T-helper 2 cell treated with Interferon-gamma antibody and Interleukin-4, amounts not matched to agents 5 μg/mL and 100 μg/mL, for 36 hours (primary cell): ENCODE results near the gene DXO.
"Not testable (repeated sequence)": the region's sequence is repeated elsewhere in the genome, so short reads cannot be mapped to it uniquely, and the experiment has no call there.

Source experiments
- DNase-seq: peaks from one replicate; pipeline ENCODE4 v3.0.0; 2021; ENCODE audit warnings: low spot score
- H3K27ac Mint-ChIP-seq: one replicate; pipeline ENCODE4 v1.8.0; 2021; ENCODE audit warnings: mild to moderate bottlenecking, mixed read lengths
- H3K27me3 Mint-ChIP-seq: one replicate; pipeline ENCODE4 v1.8.0; 2021; ENCODE audit warnings: low read depth, mixed read lengths
- H3K36me3 Mint-ChIP-seq: one replicate; pipeline ENCODE4 v1.8.0; 2021; ENCODE audit warnings: low read depth, mixed read lengths
- H3K4me1 Mint-ChIP-seq: one replicate; pipeline ENCODE4 v1.8.0; 2021; ENCODE audit warnings: low read depth, mixed read lengths
- H3K4me3 Mint-ChIP-seq: one replicate; pipeline ENCODE4 v1.8.0; 2022; ENCODE audit warnings: mild to moderate bottlenecking, moderate library complexity, mixed read lengths
- H3K9me3 Mint-ChIP-seq: one replicate; pipeline ENCODE4 v1.8.0; 2021; ENCODE audit warnings: mixed read lengths

Gene DXO

GRCh38 chr6:32002546-32003268 lies 30.8 kb upstream of the DXO start:
- DNase-seq, H3K36me3 Mint-ChIP-seq, H3K4me1 Mint-ChIP-seq, H3K27me3 Mint-ChIP-seq, H3K9me3 Mint-ChIP-seq, H3K27ac Mint-ChIP-seq, H3K4me3 Mint-ChIP-seq: not testable (repeated sequence)

GRCh38 chr6:31996385-31996784 lies 24.4 kb upstream of the DXO start:
- not testable (repeated sequence) for H3K27ac Mint-ChIP-seq, H3K36me3 Mint-ChIP-seq, H3K9me3 Mint-ChIP-seq, H3K27me3 Mint-ChIP-seq, H3K4me3 Mint-ChIP-seq, H3K4me1 Mint-ChIP-seq, DNase-seq

GRCh38 chr6:31994421-31994820 lies 22.5 kb upstream of the DXO start:
- H3K4me3 Mint-ChIP-seq, H3K9me3 Mint-ChIP-seq, H3K27ac Mint-ChIP-seq, DNase-seq, H3K4me1 Mint-ChIP-seq, H3K27me3 Mint-ChIP-seq, H3K36me3 Mint-ChIP-seq: not testable (repeated sequence)

- H3K4me3 Mint-ChIP-seq, H3K4me1 Mint-ChIP-seq, H3K36me3 Mint-ChIP-seq, H3K27me3 Mint-ChIP-seq, DNase-seq, H3K27ac Mint-ChIP-seq, H3K9me3 Mint-ChIP-seq: not testable (repeated sequence)
Measured at GRCh38 chr6:31989363-31989762, 17.4 kb upstream of the DXO start.

- not testable (repeated sequence) for H3K27ac Mint-ChIP-seq, H3K4me1 Mint-ChIP-seq, H3K36me3 Mint-ChIP-seq, DNase-seq, H3K27me3 Mint-ChIP-seq, H3K4me3 Mint-ChIP-seq, H3K9me3 Mint-ChIP-seq
Measured at GRCh38 chr6:31981744-31982143, 9.8 kb upstream of the DXO start, which contains the start of gene C4A. Gene C4A, plus strand, starts transcription at chr6:31982057. Its CDS starts 51 bp downstream, at chr6:31982108.

- not testable (repeated sequence) for DNase-seq, H3K27me3 Mint-ChIP-seq, H3K4me3 Mint-ChIP-seq
Measured at GRCh38 chr6:31980998-31981397, 9.1 kb upstream of the DXO start.

GRCh38 chr6:31980195-31980876 lies 8.4 kb upstream of the DXO start:
- H3K27ac Mint-ChIP-seq, result peak overlapping the region; percentile 68
- DNase-seq, H3K36me3 Mint-ChIP-seq, H3K4me1 Mint-ChIP-seq, H3K9me3 Mint-ChIP-seq, H3K27me3 Mint-ChIP-seq, H3K4me3 Mint-ChIP-seq: not testable (repeated sequence)

More at GRCh38 chr6:31980998-31981397, 9.1 kb upstream of the DXO start:
- H3K36me3 Mint-ChIP-seq, H3K27ac Mint-ChIP-seq, H3K4me1 Mint-ChIP-seq, H3K9me3 Mint-ChIP-seq: not testable (repeated sequence)

GRCh38 chr6:31979238-31979898 lies 7.4 kb upstream of the DXO start:
- no peak for DNase-seq
- Mint-ChIP-seq H3K4me3 (no peak overlapping the region), H3K36me3 (peaks cover 2% of the 10 kb centered on the region), H3K27me3 (no peaks in the 10 kb centered on the region), H3K9me3 (no peaks in the 10 kb centered on the region), H3K27ac (peak overlapping the region; percentile 68), H3K4me1 (peaks cover 9% of the 10 kb centered on the region)

- Mint-ChIP-seq H3K4me1 (peaks cover 9% of the 10 kb centered on the region), H3K27ac (no peak overlapping the region), H3K9me3 (no peaks in the 10 kb centered on the region), H3K4me3 (peak overlapping the region; percentile 21), H3K36me3 (peaks cover 4% of the 10 kb centered on the region), H3K27me3 (no peaks in the 10 kb centered on the region)
- DNase-seq, result no peak
Measured at GRCh38 chr6:31978831-31979230, 6.9 kb upstream of the DXO start.

GRCh38 chr6:31977816-31978431 lies 6.0 kb upstream of the DXO start:
- H3K36me3 Mint-ChIP-seq, result peaks cover 4% of the 10 kb centered on the region
- DNase-seq, result no peak
- H3K4me1 Mint-ChIP-seq, result peaks cover 14% of the 10 kb centered on the region
- H3K27me3 Mint-ChIP-seq, result no peaks in the 10 kb centered on the region
- H3K9me3 Mint-ChIP-seq, result no peaks in the 10 kb centered on the region
- H3K27ac Mint-ChIP-seq, result no peak overlapping the region
- no peak overlapping the region for H3K4me3 Mint-ChIP-seq

GRCh38 chr6:31976065-31976464 lies 4.1 kb upstream of the DXO start:
- not testable (repeated sequence) for DNase-seq, H3K9me3 Mint-ChIP-seq, H3K36me3 Mint-ChIP-seq, H3K27me3 Mint-ChIP-seq, H3K27ac Mint-ChIP-seq, H3K4me3 Mint-ChIP-seq
- peaks cover 20% of the 10 kb centered on the region for H3K4me1 Mint-ChIP-seq

GRCh38 chr6:31972709-31973350 lies 892 bp upstream of the DXO start:
- H3K9me3 Mint-ChIP-seq, result no peaks in the 10 kb centered on the region
- peak overlapping the region; percentile 100 for H3K27ac Mint-ChIP-seq
- H3K27me3 Mint-ChIP-seq, result no peaks in the 10 kb centered on the region
- H3K36me3 Mint-ChIP-seq, result peaks cover 20% of the 10 kb centered on the region
- peaks cover 18% of the 10 kb centered on the region for H3K4me1 Mint-ChIP-seq
- peak overlapping the region; percentile 98 for H3K4me3 Mint-ChIP-seq
- DNase-seq, result no peak

- peak overlapping the region; percentile 98 for H3K4me3 Mint-ChIP-seq
- peak overlapping the region; percentile 100 for H3K27ac Mint-ChIP-seq
- no peaks in the 10 kb centered on the region for H3K27me3 Mint-ChIP-seq
- H3K4me1 Mint-ChIP-seq, result peaks cover 18% of the 10 kb centered on the region
- H3K36me3 Mint-ChIP-seq, result peaks cover 27% of the 10 kb centered on the region
- no peaks in the 10 kb centered on the region for H3K9me3 Mint-ChIP-seq
- no peak for DNase-seq
Measured at GRCh38 chr6:31971279-31971992, 502 bp downstream of the DXO start.
